ENCODE results near the gene EVI5L. TPM values are rescaled to one million over a fixed set of nuclear protein-coding genes. Genes with fewer than 3 reads are reported as not detected.
"Not testable (repeated sequence)": the region's sequence is repeated elsewhere in the genome, so short reads cannot be mapped to it uniquely, and the experiment has no call there.

EVI5L gene
- total RNA-seq, 1 donor from 2014 or later: 9.6 TPM

DNA sequence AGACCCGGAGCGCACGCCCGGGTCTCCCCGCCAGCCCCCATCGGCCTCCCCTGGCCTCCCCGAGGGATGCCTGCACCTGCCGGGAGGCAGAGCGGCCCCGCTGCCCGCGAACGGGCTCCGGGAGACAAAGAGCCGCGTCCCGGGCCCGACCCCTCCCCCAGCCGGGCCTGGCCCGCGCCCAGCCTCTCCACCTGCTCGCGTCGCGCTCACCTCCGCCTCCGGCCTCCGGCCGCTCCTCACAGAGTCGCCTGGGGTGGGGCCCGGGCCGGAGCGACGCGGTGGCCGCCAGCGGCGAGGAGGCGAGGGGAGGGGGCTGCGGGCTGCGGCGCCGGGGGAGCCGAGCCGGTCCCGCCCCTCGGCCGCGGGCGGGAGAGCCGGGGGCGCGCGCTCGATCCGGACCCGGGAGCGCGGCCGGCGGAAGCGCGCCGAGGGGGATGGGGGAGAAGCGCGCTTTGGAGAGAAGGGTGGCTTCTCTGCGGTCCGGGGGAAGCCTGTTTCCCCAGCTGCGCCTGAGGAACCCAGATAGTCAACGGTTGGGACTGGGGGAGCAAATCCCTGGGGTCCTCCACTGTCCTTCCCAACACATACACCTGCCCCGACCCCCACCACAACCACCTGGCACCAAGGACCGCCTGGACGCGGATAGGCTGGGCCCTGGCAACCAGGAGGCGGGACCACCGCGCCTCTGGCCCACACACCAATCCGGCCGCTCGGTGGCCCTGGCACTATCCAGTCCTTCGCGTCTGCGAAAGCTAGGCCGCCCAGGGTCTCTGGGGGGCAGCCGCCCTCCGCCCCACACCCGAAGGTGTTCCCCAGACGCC, 44.3 kb downstream of the EVI5L start, which contains the start of gene PRR36:
PRR36 (minus strand) TSS at position 315 of the 821 bp plus-strand sequence. CDS start 701 bp downstream, outside the sequence.
- no peak for ATAC-seq

DNA sequence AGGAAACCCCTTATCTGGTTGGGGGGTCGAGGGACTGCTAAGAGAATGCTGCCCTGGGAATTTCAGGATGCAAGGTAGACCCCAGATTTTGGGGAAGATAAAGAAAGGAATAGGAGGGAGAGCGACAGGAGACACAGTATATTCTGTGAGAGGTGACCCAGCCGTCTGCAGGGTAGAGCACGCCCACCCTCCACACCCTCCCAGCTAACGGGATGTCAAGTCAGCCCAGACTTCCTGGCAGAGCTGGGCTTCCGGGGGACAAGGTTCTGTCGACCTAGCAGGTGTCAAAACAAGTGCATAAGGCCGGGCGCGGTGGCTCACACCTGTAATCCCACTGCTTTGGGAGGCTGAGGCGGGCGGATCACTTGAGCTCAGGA, 44.9 kb downstream of the EVI5L start:
- no peak for ATAC-seq

- no peak for ATAC-seq
Measured at GRCh38 chr19:7877249-7877836, 47.3 kb downstream of the EVI5L start.

DNA sequence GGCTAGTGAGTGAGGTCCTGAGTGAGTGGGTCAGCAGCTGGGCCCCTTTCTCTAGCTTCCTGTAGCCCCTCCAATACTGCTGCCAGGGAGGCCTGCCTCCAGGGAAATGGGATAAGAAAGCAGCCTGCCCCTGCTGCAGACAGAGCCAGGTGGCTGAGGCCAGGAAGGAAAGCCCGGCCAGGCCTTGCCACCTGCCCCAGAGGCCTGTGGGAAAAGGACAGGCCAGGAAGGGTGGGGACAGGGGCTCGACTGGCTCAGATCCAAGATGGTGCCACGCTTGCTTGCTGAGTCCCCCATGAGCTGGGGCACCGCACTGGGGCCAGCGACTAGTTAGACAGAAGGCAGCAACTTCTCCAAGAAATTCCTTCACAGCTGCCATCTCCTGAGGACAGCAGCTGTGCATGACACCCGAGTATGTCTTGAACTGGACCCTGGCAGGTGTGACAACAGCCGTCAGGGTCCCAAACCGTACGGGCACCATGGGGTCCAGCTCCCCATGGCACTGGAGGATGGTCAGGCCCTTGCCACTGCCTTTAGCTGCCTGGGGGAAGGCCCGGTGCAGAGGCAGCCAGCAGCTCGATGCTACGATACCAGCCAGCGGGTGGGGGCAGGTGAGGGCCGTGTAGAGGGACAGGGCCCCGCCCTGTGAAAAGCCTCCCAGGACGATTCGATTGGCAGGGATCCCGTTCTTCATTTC, 49.2 kb downstream of the EVI5L start:
- no peak for ATAC-seq

DNA sequence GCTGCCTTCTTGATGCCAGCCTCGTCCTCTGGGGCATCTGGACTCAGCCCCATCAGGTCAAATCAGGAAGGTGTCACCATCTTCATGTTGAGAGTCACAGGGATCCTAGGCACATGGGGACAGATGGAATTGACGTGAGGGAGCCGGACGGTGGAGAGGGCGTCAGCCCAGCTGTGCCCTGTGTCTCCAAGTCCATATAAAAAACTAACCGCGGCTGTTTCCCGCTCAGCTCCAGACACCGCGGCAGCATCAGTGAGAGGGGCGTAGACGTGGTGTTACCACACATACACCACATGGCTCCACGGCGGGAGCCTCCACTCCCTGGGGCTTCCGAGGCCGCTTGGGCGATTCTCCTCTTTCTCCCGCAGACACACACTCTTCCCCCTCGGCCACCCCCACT, 49.8 kb downstream of the EVI5L start:
- no peak for ATAC-seq

GRCh38 chr19:7881910-7882309, 51.9 kb downstream of the EVI5L start:
- no peak for ATAC-seq

GRCh38 chr19:7883105-7883504, 53.1 kb downstream of the EVI5L start:
- ATAC-seq: no peak

DNA sequence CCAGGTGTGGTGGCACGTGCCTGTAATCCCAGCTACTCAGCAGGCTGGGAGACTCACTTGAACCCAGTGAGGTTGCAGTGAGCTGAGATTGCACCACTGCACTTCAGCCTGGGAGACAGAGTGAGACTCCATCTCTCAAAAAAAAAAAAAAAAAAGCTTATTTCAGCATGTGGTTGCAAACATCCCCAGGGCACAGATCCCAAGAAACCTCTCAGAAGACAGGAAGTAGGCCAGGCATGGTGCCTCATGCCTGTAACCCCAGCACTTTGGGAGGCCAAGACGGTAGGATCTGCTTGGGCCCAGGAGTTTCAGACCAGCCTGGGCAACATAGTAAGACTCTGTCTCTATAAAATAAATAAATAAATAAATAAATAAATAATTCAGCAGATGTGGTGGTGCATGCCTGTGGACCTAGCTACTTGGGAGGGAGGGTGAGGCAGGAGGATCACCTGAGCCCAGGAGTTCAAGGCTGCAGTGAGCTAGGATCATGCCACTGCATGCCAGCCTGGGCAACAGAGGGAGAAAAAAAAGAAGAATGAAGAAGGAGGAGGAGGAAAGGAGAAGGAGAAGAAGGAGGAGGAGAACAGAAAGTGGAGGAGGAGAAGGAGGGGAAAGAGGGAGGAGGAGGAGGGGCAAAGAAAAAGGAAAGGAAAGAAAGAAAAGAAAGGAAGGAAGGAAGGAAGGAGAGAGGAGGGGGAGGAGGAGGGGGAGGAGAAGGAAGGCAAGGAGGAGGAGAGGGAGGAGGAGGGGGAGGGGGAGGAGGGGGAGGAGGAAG, 54.0 kb downstream of the EVI5L start:
- no peak for ATAC-seq

- no peak for ATAC-seq
Measured at GRCh38 chr19:7885818-7886217, 55.8 kb downstream of the EVI5L start.

DNA sequence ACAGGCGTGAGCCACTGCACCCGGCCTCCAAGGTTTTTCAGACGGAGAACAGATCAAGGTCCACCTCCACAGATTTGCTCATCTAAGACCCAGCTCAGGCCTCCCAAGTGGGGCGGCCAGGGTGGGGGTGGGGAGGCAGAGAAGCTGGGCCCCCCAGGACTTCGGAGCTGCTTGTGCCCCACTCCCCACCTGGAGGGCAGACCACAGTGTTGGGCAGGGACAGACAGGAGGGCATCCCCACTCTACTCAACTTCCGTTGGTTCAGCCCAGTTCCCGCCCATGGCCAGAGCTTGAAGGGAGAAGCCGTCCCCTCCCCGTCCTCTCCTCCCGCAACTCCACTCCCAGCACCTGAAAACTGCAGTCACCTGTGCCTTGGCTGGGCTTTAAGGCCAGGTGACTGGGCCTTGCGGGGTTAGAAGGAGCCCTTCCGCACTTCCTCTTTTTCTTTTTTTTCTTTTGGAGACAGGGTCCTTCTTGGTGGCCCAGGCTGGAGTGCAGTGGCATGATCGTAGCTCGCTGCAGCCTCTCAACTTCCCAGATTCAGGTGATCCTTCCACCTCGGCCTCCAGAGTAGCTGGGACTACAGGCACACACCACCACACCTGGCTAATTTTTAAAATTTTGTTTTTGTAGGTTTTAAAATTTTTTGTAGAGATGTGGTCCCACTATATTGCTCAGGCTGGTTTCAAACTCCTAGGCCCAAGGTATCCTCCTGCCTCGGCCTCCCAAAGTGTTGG, 57.6 kb downstream of the EVI5L start:
- no peak for ATAC-seq

- ATAC-seq: peak; percentile 90
Measured at GRCh38 chr19:7888145-7888825, 58.3 kb downstream of the EVI5L start, which contains the start of gene LRRC8E. Gene LRRC8E, plus strand, starts transcription at chr19:7888510. Its CDS starts 7,094 bp downstream, at chr19:7895604.

DNA sequence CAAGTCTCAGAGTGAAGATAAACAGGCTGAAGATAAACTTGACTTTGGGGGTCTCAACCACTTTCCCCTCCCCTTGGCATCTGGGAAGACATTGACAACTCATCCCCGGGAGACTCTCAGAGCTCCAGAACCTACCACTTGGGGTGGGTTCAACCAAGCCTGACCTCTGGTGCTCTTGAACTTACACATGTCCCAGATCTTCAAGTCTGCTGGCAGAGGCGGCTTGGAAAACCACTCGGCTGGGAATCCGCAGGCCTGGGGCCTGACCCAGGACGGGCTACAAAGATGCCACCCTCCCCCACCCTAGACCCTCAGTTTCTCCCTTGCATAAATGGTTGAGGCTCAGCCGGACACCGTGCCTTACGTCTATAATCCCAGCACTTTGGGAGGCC, 58.8 kb downstream of the EVI5L start:
- peak; percentile 11 for ATAC-seq

DNA sequence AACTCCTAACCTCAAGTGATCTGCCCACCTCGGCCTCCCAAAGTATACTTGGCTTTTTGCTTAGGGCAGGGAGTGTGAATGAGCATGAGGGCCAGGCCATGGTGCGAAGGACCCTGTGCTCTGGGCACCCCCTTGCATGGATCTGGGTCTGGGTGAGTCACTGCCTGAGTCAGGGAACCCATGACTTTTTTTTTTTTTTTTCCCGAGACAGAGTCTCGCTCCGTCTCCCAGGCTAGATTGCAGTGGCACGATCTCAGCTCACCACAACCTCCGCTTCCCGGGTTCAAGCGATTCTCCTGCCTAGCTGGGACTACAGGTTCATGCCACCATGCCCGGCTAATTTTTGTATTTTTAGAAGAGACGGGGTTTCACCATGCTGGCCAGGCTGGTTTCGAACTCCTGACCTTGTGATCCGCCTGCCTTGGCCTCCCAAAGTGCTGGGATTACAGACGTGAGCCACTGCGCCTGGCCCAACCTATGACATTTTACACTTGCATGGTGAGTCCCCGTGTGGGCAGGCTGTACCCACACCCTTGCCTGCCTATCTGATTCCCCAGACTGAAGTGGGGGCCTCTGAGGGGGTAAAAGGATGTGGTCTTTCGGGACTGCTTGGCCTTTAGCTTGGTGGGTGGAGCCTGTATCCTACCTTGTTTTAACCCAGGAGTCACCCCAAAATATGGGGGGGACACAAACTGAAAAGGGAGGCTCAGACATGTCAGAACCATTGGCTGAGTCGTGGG, 63.5 kb downstream of the EVI5L start:
- not testable (repeated sequence) for ATAC-seq

GRCh38 chr19:7894612-7895309, 64.7 kb downstream of the EVI5L start:
- ATAC-seq: peak; percentile 78

DNA sequence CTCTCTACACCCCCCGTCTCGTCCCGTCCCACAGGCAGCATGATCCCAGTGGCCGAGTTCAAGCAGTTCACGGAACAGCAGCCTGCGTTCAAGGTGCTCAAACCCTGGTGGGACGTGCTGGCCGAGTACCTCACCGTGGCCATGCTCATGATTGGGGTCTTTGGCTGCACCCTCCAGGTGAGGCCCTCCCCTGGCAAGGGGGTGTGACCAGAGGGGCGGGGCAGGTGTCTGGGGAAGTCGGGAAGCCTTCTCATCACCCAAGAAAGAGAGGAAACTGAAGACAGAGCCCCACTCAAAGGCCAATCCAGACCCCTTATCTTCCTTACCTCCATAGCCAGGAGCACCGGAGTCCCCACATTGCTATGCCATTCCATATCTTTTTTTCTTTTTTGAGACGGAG, 65.5 kb downstream of the EVI5L start:
- no peak for ATAC-seq

- ATAC-seq: peak; percentile 66
Measured at GRCh38 chr19:7897292-7897691, 67.3 kb downstream of the EVI5L start.

DNA sequence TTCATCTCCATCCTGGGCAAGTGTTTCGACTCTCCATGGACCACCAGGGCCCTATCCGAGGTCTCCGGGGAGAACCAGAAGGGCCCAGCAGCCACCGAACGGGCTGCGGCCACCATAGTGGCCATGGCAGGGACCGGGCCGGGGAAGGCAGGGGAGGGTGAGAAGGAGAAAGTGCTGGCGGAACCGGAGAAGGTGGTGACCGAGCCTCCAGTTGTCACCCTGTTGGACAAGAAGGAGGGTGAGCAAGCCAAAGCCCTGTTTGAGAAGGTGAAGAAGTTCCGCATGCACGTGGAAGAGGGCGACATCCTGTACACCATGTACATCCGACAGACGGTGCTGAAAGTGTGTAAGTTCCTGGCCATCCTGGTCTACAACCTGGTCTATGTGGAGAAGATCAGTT, 68.9 kb downstream of the EVI5L start:
- no peak for ATAC-seq

DNA sequence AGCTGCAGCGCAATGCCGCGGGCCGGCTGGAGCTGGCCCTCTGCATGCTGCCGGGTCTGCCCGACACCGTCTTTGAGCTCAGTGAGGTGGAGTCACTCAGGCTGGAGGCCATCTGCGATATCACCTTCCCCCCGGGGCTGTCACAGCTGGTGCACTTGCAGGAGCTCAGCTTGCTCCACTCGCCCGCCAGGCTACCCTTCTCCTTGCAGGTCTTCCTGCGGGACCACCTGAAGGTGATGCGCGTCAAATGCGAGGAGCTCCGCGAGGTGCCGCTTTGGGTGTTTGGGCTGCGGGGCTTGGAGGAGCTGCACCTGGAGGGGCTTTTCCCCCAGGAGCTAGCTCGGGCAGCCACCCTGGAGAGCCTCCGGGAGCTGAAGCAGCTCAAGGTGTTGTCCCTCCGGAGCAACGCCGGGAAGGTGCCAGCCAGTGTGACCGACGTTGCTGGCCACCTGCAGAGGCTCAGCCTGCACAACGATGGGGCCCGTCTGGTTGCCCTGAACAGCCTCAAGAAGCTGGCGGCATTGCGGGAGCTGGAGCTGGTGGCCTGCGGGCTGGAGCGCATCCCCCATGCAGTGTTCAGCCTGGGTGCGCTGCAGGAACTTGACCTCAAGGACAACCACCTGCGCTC, 69.8 kb downstream of the EVI5L start:
- no peak for ATAC-seq

GRCh38 chr19:7900401-7900870, 70.4 kb downstream of the EVI5L start:
- no peak for ATAC-seq

All from esophagus mucosa (tissue), 1 donor.